ENCODE measurements around the gene ZNF316.

GRCh38 chr7:6604458-6604857, 32.7 kb upstream of the ZNF316 start:
- TF ChIP-seq CTCF (conservative IDR thresholded peaks at IDR 0.05; ENCODE audit: low read length): no peak
- no peak for TF ChIP-seq EZH2phosphoT487 (IDR thresholded peaks at IDR 0.05; ENCODE audit: borderline replicate concordance, low read depth, low read length)
